Cardiac septum (tissue), 1 donor: ENCODE data around the gene PSRC1. TPM values are rescaled to one million over a fixed set of nuclear protein-coding genes. Genes with fewer than 3 reads are reported as not detected.
A peak's percentile ranks its signal among the peaks of the same experiment; 100 is the strongest.

Experiments
- DNase-seq: peaks from one replicate; pipeline ENCODE4 v3.0.0-alpha.2; 2020; ENCODE audit warnings: low spot score
- intact Hi-C: fragments of 100-400 bp; cut with DNase I; formaldehyde crosslinking; loops from one replicate; pipeline ENCODE4 v1.14.0; 2022
- total RNA-seq: library from RNA; stranded (reverse); fragmentation: NEBNext Ultra II Directional; extraction: Animal tissue kit (Norgen Biotek cat#: 25700); gene quantifications from one replicate; pipeline ENCODE4 v1.2.1, GENCODE V29; 2021
- donor health status: DM: no; HTN: no; CAD: no.

PSRC1 gene
- total RNA-seq, 1 donor from 2014 or later = 0.59 TPM

GRCh38 chr1:109252167-109252892, 30.6 kb downstream of the PSRC1 start:
- DNase-seq = no peak
- intact Hi-C loops = no loop called here

GRCh38 chr1:109251277-109252166, 31.4 kb downstream of the PSRC1 start:
- DNase-seq = no peak
- intact Hi-C loops = no loop called here

GRCh38 chr1:109250454-109251276, 32.3 kb downstream of the PSRC1 start:
- no peak for DNase-seq
- intact Hi-C loops = no loop called here

GRCh38 chr1:109249654-109250401, 33.1 kb downstream of the PSRC1 start:
- DNase-seq = no peak
- intact Hi-C loops = no loop called here

- intact Hi-C loops = no loop called here
- peak; percentile 69 for DNase-seq
These were observed 33.9 kb downstream of the PSRC1 start, which contains the start of gene CELSR2 for GRCh38 chr1:109248797-109249629. Gene CELSR2 (plus strand): TSS chr1:109249539. CDS start chr1:109250080, 541 bp downstream.

GRCh38 chr1:109248444-109248796, 34.5 kb downstream of the PSRC1 start:
- intact Hi-C loops = no loop called here
- DNase-seq = peak; percentile 51

GRCh38 chr1:109247401-109248365, 35.3 kb downstream of the PSRC1 start:
- DNase-seq = peak; percentile 65
- intact Hi-C loops = no loop called here

GRCh38 chr1:109246141-109246551, 36.8 kb downstream of the PSRC1 start:
- peak; percentile 51 for DNase-seq
- intact Hi-C loops = no loop called here

GRCh38 chr1:109243860-109244552, 38.9 kb downstream of the PSRC1 start:
- peak; percentile 41 for DNase-seq
- intact Hi-C loops = no loop called here

GRCh38 chr1:109243221-109243620, 39.7 kb downstream of the PSRC1 start:
- DNase-seq = peak; percentile 36
- intact Hi-C loops = no loop called here

GRCh38 chr1:109242387-109242786, 40.6 kb downstream of the PSRC1 start:
- peak; percentile 50 for DNase-seq
- intact Hi-C loops = no loop called here

- intact Hi-C loops = no loop called here
- DNase-seq = peak; percentile 39
These were observed 41.1 kb downstream of the PSRC1 start for GRCh38 chr1:109241841-109242345.

GRCh38 chr1:109241344-109241743, 41.6 kb downstream of the PSRC1 start:
- peak; percentile 44 for DNase-seq
- intact Hi-C loops = no loop called here

- peak; percentile 88 for DNase-seq
- intact Hi-C loops = no loop called here
These were observed 42.5 kb downstream of the PSRC1 start for GRCh38 chr1:109240158-109241152.

GRCh38 chr1:109239409-109240068, 43.4 kb downstream of the PSRC1 start:
- peak; percentile 68 for DNase-seq
- intact Hi-C loops = no loop called here
